GM23338 (cell line): ENCODE data around the gene BCAR3. TPM values are rescaled to one million over a fixed set of nuclear protein-coding genes. Genes with fewer than 3 reads are reported as not detected.

ENCODE experiments used
- ATAC-seq: fragments of 200-7000 bp; cut with Tn5 transposase; 3 replicates; pipeline ENCODE4 v1.9.1; 2020
- DNase-seq: peaks from one replicate; pipeline ENCODE4 v3.0.0-alpha.2; 2015; ENCODE audit warnings: low spot score
- H2AFZ ChIP-seq: fragments of 200-600 bp; sonication (generic); 2 replicates; pipeline ENCODE4 v1.8.0; 2016; ENCODE audit warnings: antibody characterized with exemption, mild to moderate bottlenecking, moderate library complexity
- H3F3A ChIP-seq: fragments of 200-600 bp; sonication (generic); replicated peaks from 2 replicates; pipeline ENCODE4 v1.8.0; 2017; ENCODE audit warnings: antibody characterized with exemption, mixed run types, low read depth
- H3K27ac ChIP-seq: fragments of 200-600 bp; sonication (generic); 2 replicates; pipeline ENCODE4 v1.6.1; 2016; ENCODE audit warnings: low read depth
- H3K27me3 ChIP-seq: fragments of 200-600 bp; sonication (generic); 2 replicates; pipeline ENCODE4 v1.8.0; 2016; ENCODE audit warnings: mild to moderate bottlenecking, mixed run types, moderate library complexity; ENCODE audit not compliant: insufficient read depth
- H3K36me3 ChIP-seq: fragments of 200-600 bp; sonication (generic); 2 replicates; pipeline ENCODE4 v1.8.0; 2016; ENCODE audit warnings: mild to moderate bottlenecking; ENCODE audit not compliant: insufficient read depth
- H3K4me1 ChIP-seq: fragments of 200-600 bp; sonication (generic); 2 replicates; pipeline ENCODE4 v1.8.0; 2016; ENCODE audit warnings: mild to moderate bottlenecking, moderate library complexity; ENCODE audit not compliant: insufficient read depth
- H3K4me2 ChIP-seq: fragments of 200-600 bp; sonication (generic); 2 replicates; pipeline ENCODE4 v1.7.1; 2017; ENCODE audit warnings: mixed run types
- H3K4me3 ChIP-seq: fragments of 200-600 bp; sonication (generic); 2 replicates; pipeline ENCODE4 v1.6.1; 2016; ENCODE audit warnings: mixed run types
- H3K79me2 ChIP-seq: fragments of 200-600 bp; sonication (generic); replicated peaks from 2 replicates; pipeline ENCODE4 v1.8.0; 2017; ENCODE audit warnings: mild to moderate bottlenecking; ENCODE audit not compliant: insufficient read depth
- H3K9me2 ChIP-seq: fragments of 200-600 bp; sonication (generic); 2 replicates; pipeline ENCODE4 v1.8.0; 2017; ENCODE audit not compliant: insufficient read depth
- H4K20me1 ChIP-seq: fragments of 200-600 bp; sonication (generic); replicated peaks from 2 replicates; pipeline ENCODE4 v1.8.0; 2017; ENCODE audit warnings: mild to moderate bottlenecking; ENCODE audit not compliant: insufficient read depth
- H3K27ac Mint-ChIP-seq: 2 replicates; pipeline ENCODE4 v1.8.0; 2020; ENCODE audit warnings: inconsistent platforms, mild to moderate bottlenecking, moderate library complexity, mixed read lengths
- H3K27me3 Mint-ChIP-seq: 3 replicates; pipeline ENCODE4 v1.8.0; 2022; ENCODE audit warnings: low read depth, mild to moderate bottlenecking, moderate library complexity, mixed read lengths, inconsistent platforms; ENCODE audit not compliant: insufficient read depth, poor library complexity
- H3K36me3 Mint-ChIP-seq: 3 replicates; pipeline ENCODE4 v1.8.0; 2021; ENCODE audit warnings: low read depth, mild to moderate bottlenecking, inconsistent platforms, moderate library complexity, mixed read lengths
- H3K4me1 Mint-ChIP-seq: 3 replicates; pipeline ENCODE4 v1.8.0; 2020; ENCODE audit warnings: mild to moderate bottlenecking, inconsistent platforms, mixed read lengths
- H3K4me3 Mint-ChIP-seq: 3 replicates; pipeline ENCODE4 v1.8.0; 2021; ENCODE audit warnings: moderate library complexity, mild to moderate bottlenecking, inconsistent platforms, mixed read lengths
- H3K9me3 Mint-ChIP-seq: 3 replicates; pipeline ENCODE4 v1.8.0; 2020; ENCODE audit warnings: moderate library complexity, mild to moderate bottlenecking, inconsistent platforms, mixed read lengths
- CTCF ChIP-seq, 2 experiments: fragments of 200-600 bp in 1 of 2; sonication (generic) in 1 of 2; conservative IDR thresholded peaks; 2 replicates each; pipeline versions ENCODE4 v1.5.1 to v1.6.1; 2016 to 2017; ENCODE audit warnings: antibody characterized with exemption in 2 of 2, low read depth in 2 of 2, mild to moderate bottlenecking in 2 of 2, moderate library complexity in 1 of 2
- EZH2 ChIP-seq: fragments of 200-600 bp; sonication (generic); IDR thresholded peaks from one replicate; pipeline ENCODE4 v1.8.0; 2017; ENCODE audit warnings: antibody characterized with exemption, mild to moderate bottlenecking, low read depth; ENCODE audit not compliant: unreplicated experiment
- EZH2phosphoT487 ChIP-seq: fragments of 200-600 bp; sonication (generic); IDR thresholded peaks from one replicate; pipeline ENCODE4 v1.8.1; 2018; ENCODE audit warnings: antibody characterized with exemption; ENCODE audit not compliant: unreplicated experiment
- JUNB ChIP-seq: IDR thresholded peaks from one replicate; pipeline ENCODE4 v1.6.1; 2016; ENCODE audit warnings: antibody characterized with exemption; ENCODE audit not compliant: unreplicated experiment
- NANOG ChIP-seq: IDR thresholded peaks from 2 replicates; pipeline ENCODE4 v1.6.1; 2016; ENCODE audit warnings: antibody characterized with exemption, borderline replicate concordance
- POLR2AphosphoS5 ChIP-seq: IDR thresholded peaks from 2 replicates; pipeline ENCODE4 v1.6.1; 2016; ENCODE audit warnings: antibody characterized with exemption, low read depth
- REST ChIP-seq: IDR thresholded peaks from one replicate; pipeline ENCODE4 v1.6.1; 2018; ENCODE audit warnings: antibody characterized with exemption; ENCODE audit not compliant: unreplicated experiment
- STAT1 ChIP-seq: IDR thresholded peaks from one replicate; pipeline ENCODE4 v1.6.1; 2016; ENCODE audit warnings: antibody characterized with exemption; ENCODE audit not compliant: unreplicated experiment
- ZNF114 ChIP-seq: fragments of 250-450 bp; sonication (Bioruptor Pico); IDR thresholded peaks from 2 replicates; pipeline ENCODE4 v1.5.0; 2020; ENCODE audit warnings: mild to moderate bottlenecking, moderate library complexity
- ZNF331 ChIP-seq: fragments of 250-450 bp; sonication (Bioruptor Pico); IDR thresholded peaks from 2 replicates; pipeline ENCODE4 v1.5.0; 2020; ENCODE audit warnings: low read depth, mild to moderate bottlenecking, moderate library complexity
- polyA plus RNA-seq: library from polyadenylated mRNA; unstranded; fragments of >200 nt; fragmentation: Nextera tagmentation; extraction: Ambion mirVana; gene quantifications from 2 replicates; pipeline ENCODE4 v1.2.1, GENCODE V29; 2016
- total RNA-seq: library from RNA; depleted of rRNA; stranded (reverse); fragments of >200 nt; shearing (Covaris generic); gene quantifications from 2 replicates; pipeline ENCODE4 v1.2.3, GENCODE V29; 2014
- TF ChIP-seq, protein P1 (sequence below): IDR thresholded peaks from 2 replicates; pipeline ENCODE4 v1.6.1; 2016; ENCODE audit warnings: antibody characterized with exemption

Gene BCAR3
- total and polyA plus RNA-seq, 2 experiments from 2014 or later, result 5.5 to 9.7 TPM

- H3K4me1 Mint-ChIP-seq, result peaks cover 20% of the 10 kb centered on the region
- DNase-seq, result no peak
- H3K27me3 ChIP-seq, result no peaks in the 10 kb centered on the region
- H3K79me2 ChIP-seq, result no peaks in the 10 kb centered on the region
- TF ChIP-seq REST (no peak), ZNF114 (CRISPR knock-in tag) (no peak), EZH2phosphoT487 (no peak), STAT1 (no peak)
- H3K4me3 Mint-ChIP-seq, result no peak overlapping the region
- no peak overlapping the region for H3K27ac Mint-ChIP-seq
- no peak for ATAC-seq
- no peaks in the 10 kb centered on the region for H3K9me3 Mint-ChIP-seq
- H2AFZ ChIP-seq, result no peak overlapping the region
- H3F3A ChIP-seq, result no peaks in the 10 kb centered on the region
- 0 out of 2 replicates have a peak, but pooled peaks cover 5% of the 10 kb centered on the region for H4K20me1 ChIP-seq
- H3K4me1 ChIP-seq, result peaks cover 18% of the 10 kb centered on the region
- no peaks in the 10 kb centered on the region for H3K9me2 ChIP-seq
- peaks cover 6% of the 10 kb centered on the region for H3K27me3 Mint-ChIP-seq
- no peaks in the 10 kb centered on the region; the same call in 1 of the 2 replicates for H3K36me3 ChIP-seq
- no peak overlapping the region for H3K4me2 ChIP-seq
- H3K36me3 Mint-ChIP-seq, result peaks cover 9% of the 10 kb centered on the region
- no peak overlapping the region for H3K27ac ChIP-seq
- no peak overlapping the region for H3K4me3 ChIP-seq
These were observed 107.6 kb downstream of the BCAR3 start for GRCh38 chr1:93573940-93574469.

- Mint-ChIP-seq H3K27ac (peak overlapping the region; percentile 87; the same call in 1 of the 2 replicates), H3K9me3 (no peaks in the 10 kb centered on the region), H3K36me3 (peaks cover 17% of the 10 kb centered on the region), H3K27me3 (peaks cover 5% of the 10 kb centered on the region), H3K4me1 (peaks cover 20% of the 10 kb centered on the region), H3K4me3 (no peak overlapping the region)
- DNase-seq, result no peak
- no peak for ATAC-seq
- Histone ChIP-seq H3F3A (no peaks in the 10 kb centered on the region), H2AFZ (no peak overlapping the region), H3K9me2 (no peaks in the 10 kb centered on the region), H3K4me1 (peaks cover 18% of the 10 kb centered on the region), H3K36me3 (no peaks in the 10 kb centered on the region; the same call in 1 of the 2 replicates), H3K27me3 (no peaks in the 10 kb centered on the region), H3K4me2 (no peak overlapping the region; the same call in 1 of the 2 replicates), H3K79me2 (no peaks in the 10 kb centered on the region), H3K27ac (peak overlapping the region; percentile 63; the same call in 1 of the 2 replicates), H3K4me3 (no peak overlapping the region), H4K20me1 (0 out of 2 replicates have a peak, but pooled peaks cover 8% of the 10 kb centered on the region)
- TF ChIP-seq, protein P1, sequence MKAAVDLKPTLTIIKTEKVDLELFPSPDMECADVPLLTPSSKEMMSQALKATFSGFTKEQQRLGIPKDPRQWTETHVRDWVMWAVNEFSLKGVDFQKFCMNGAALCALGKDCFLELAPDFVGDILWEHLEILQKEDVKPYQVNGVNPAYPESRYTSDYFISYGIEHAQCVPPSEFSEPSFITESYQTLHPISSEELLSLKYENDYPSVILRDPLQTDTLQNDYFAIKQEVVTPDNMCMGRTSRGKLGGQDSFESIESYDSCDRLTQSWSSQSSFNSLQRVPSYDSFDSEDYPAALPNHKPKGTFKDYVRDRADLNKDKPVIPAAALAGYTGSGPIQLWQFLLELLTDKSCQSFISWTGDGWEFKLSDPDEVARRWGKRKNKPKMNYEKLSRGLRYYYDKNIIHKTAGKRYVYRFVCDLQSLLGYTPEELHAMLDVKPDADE, result no peak
- TF ChIP-seq CTCF (conservative IDR thresholded peaks at IDR 0.05; ENCODE audit: low read depth in 2 of 2), result no peak
- no peak for TF ChIP-seq REST
- no peak for TF ChIP-seq EZH2
- TF ChIP-seq NANOG, result no peak
- no peak for TF ChIP-seq POLR2AphosphoS5
- TF ChIP-seq EZH2phosphoT487, result no peak
- no peak for TF ChIP-seq ZNF331 (CRISPR knock-in tag)
- no peak for TF ChIP-seq JUNB
These were observed 109.9 kb downstream of the BCAR3 start for GRCh38 chr1:93571623-93572310.
